ENCODE data around the gene SMIM32. TPM values are rescaled to one million over a fixed set of nuclear protein-coding genes. Genes with fewer than 3 reads are reported as not detected.

Gene SMIM32
- total and polyA plus RNA-seq, 2 of the 4 experiments (the other 2 are of a cell fraction) = not detected

DNA sequence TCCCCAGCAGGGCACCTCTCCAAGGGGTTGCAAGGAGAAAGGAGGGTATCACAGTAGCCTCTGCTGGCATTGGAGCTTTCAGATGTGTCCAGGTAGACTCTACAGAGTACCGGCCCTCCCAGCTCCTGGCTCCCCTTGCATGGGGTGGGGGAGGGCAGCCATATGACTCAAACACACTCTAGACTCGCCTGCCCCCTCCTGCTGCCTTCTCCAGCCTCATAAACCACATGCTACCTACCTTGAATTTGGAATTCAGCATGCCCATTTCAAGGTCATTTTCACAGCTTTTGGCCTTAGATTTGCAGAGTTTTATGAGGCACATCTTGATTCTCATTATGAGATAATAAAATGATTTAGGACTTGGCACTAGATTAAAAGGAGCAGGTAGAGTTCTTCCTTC is 32.8 kb upstream of the SMIM32 start:
- H3K4me2 ChIP-seq (ENCODE audit: low read depth, low read length) = no peak overlapping the region
- intact Hi-C loops (cut with micrococcal nuclease) = no loop called here

More for the DNA sequence above, 32.8 kb upstream of the SMIM32 start:
- no TSS peak for BruUV-seq (replicated peaks)
- H3K4me3 ChIP-seq (ENCODE audit: insufficient read depth, low read depth, low read length) = no peak overlapping the region
- no peak overlapping the region for H2AFZ ChIP-seq (replicated peaks; ENCODE audit: low read length, poor library complexity)
- in situ Hi-C loops (cut with MboI; ENCODE audit: low sequenced_read_pairs) = no loop called here
- H2BK120ac ChIP-seq (ENCODE audit: low read depth, low read length) = no peak overlapping the region
- no CpG with 5 or more reads among the region's 2 CpGs for WGBS, 2 experiments (ENCODE audit: extremely low coverage in 2 of 2, insufficient read length in 1 of 2)
- H3K9me1 ChIP-seq (ENCODE audit: insufficient read depth, low read length) = no peaks in the 10 kb centered on the region
- peaks cover 4% of the 10 kb centered on the region; the same call in 1 of the 2 replicates for H3K9me3 ChIP-seq (ENCODE audit: control insufficient read depth, insufficient read depth, low read length)
- no peak overlapping the region for H2BK5ac ChIP-seq (ENCODE audit: low read depth, low read length, poor library complexity, severe bottlenecking)
- no peak overlapping the region for H4K8ac ChIP-seq (ENCODE audit: low read depth in 2 of 2, low read length in 2 of 2)
- no peak overlapping the region for H3K23ac ChIP-seq (ENCODE audit: low read depth, low read length)
- no peaks in the 10 kb centered on the region for H3K79me1 ChIP-seq (ENCODE audit: low read depth in 1 of 2, low read length in 2 of 2)
- no peak overlapping the region for H2AK9ac ChIP-seq (replicated peaks; ENCODE audit: low read depth, low read length, poor library complexity)
- H3K9ac ChIP-seq (ENCODE audit: low read depth, low read length) = no peak overlapping the region
- H4K20me1 ChIP-seq (ENCODE audit: insufficient read depth, low read length) = no peaks in the 10 kb centered on the region
- H3K14ac ChIP-seq (replicated peaks; ENCODE audit: low read depth, low read length) = no peak overlapping the region
- H2BK15ac ChIP-seq (ENCODE audit: low read depth, low read length) = no peak overlapping the region
- dilution Hi-C loops (cut with HindIII; ENCODE audit: low sequenced_read_pairs, unreplicated experiment) = no loop called here
- H2BK20ac ChIP-seq (ENCODE audit: low read depth, low read length) = no peak overlapping the region
- H3K27me3 ChIP-seq (ENCODE audit: control insufficient read depth, insufficient read depth, low read length) = peaks cover 4% of the 10 kb centered on the region; the same call in 1 of the 2 replicates
- H3K36me3 ChIP-seq (ENCODE audit: control insufficient read depth, insufficient read depth, low read length) = no peaks in the 10 kb centered on the region
- no peak overlapping the region for H3K27ac ChIP-seq (ENCODE audit: insufficient read depth, low read length)
- H3K4me1 ChIP-seq (ENCODE audit: control insufficient read depth, insufficient read depth, low read length) = no peaks in the 10 kb centered on the region
- no peak for DNase-seq
- H3K4ac ChIP-seq (ENCODE audit: low read depth, low read length) = no peak overlapping the region
- H3K56ac ChIP-seq (ENCODE audit: extremely low read depth, insufficient read depth, low read length) = no peak overlapping the region
- no peak overlapping the region for H4K5ac ChIP-seq (ENCODE audit: low read depth, low read length)
- TF ChIP-seq CTCF (conservative IDR thresholded peaks at IDR 0.05; ENCODE audit: low read depth, low read length) = no peak
- no peak for TF ChIP-seq RCOR1 (IDR thresholded peaks at IDR 0.05; ENCODE audit: insufficient replicate concordance, low read length)
- no peak for TF ChIP-seq MAZ (IDR thresholded peaks at IDR 0.05; ENCODE audit: borderline replicate concordance, low read depth, low read length)
- TF ChIP-seq MAFK (IDR thresholded peaks at IDR 0.05; ENCODE audit: low read depth, low read length) = no peak
- no peak for TF ChIP-seq RFX5 (IDR thresholded peaks at IDR 0.05; ENCODE audit: low read depth, low read length)
- TF ChIP-seq, protein P1, sequence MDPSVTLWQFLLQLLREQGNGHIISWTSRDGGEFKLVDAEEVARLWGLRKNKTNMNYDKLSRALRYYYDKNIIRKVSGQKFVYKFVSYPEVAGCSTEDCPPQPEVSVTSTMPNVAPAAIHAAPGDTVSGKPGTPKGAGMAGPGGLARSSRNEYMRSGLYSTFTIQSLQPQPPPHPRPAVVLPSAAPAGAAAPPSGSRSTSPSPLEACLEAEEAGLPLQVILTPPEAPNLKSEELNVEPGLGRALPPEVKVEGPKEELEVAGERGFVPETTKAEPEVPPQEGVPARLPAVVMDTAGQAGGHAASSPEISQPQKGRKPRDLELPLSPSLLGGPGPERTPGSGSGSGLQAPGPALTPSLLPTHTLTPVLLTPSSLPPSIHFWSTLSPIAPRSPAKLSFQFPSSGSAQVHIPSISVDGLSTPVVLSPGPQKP (IDR thresholded peaks at IDR 0.05; ENCODE audit: borderline replicate concordance, low read depth, low read length) = no peak
- no peak for TF ChIP-seq NFE2L2 (IDR thresholded peaks at IDR 0.05; ENCODE audit: low read depth, low read length)
- no peak for TF ChIP-seq RAD21 (IDR thresholded peaks at IDR 0.05; ENCODE audit: low read length)
- TF ChIP-seq, protein P2, sequence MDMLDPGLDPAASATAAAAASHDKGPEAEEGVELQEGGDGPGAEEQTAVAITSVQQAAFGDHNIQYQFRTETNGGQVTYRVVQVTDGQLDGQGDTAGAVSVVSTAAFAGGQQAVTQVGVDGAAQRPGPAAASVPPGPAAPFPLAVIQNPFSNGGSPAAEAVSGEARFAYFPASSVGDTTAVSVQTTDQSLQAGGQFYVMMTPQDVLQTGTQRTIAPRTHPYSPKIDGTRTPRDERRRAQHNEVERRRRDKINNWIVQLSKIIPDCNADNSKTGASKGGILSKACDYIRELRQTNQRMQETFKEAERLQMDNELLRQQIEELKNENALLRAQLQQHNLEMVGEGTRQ (IDR thresholded peaks at IDR 0.05; ENCODE audit: low read depth, low read length) = no peak
- TF ChIP-seq SMC3 (IDR thresholded peaks at IDR 0.05; ENCODE audit: low read depth, low read length) = no peak
- TF ChIP-seq FOS (IDR thresholded peaks at IDR 0.05; ENCODE audit: low read depth, low read length) = no peak
- no peak for TF ChIP-seq POLR2A (IDR thresholded peaks at IDR 0.05; ENCODE audit: low read depth, low read length)
- no peak for TF ChIP-seq CHD1 (IDR thresholded peaks at IDR 0.05; ENCODE audit: low read depth, low read length)
- no peak for TF ChIP-seq CEBPB (IDR thresholded peaks at IDR 0.05; ENCODE audit: low read depth, low read length)
- ChIA-PET CTCF (no interaction called here), POLR2A (ENCODE audit: unreplicated experiment) (no interaction called here)
- no peak for ATAC-seq (ENCODE audit: low read depth)
- H4K91ac ChIP-seq (ENCODE audit: insufficient read depth, low read depth, low read length) = no peak overlapping the region
- no peak overlapping the region for H2AK5ac ChIP-seq (ENCODE audit: low read depth, low read length)
- H3K18ac ChIP-seq (ENCODE audit: low read depth, low read length) = no peak overlapping the region

Measured in IMR-90 (cell line).